NCI-H1417 treated with DMSO at 0.1 percent for 48 hours (cell line): Measurements from ENCODE around the gene EIF5.
"Not testable (repeated sequence)": the region's sequence is repeated elsewhere in the genome, so short reads cannot be mapped to it uniquely, and the experiment has no call there.

Experiments used
- DNase-seq: peaks from one replicate; lab custom pipeline; 2025; lab: John Stamatoyannopoulos, UW

Gene EIF5

GRCh38 chr14:103336191-103336590 lies 2.2 kb downstream of the EIF5 start:
- DNase-seq = no peak

- no peak for DNase-seq
Observed at GRCh38 chr14:103337794-103338193, 3.8 kb downstream of the EIF5 start.

GRCh38 chr14:103339561-103339960 lies 5.5 kb downstream of the EIF5 start:
- no peak for DNase-seq

- no peak for DNase-seq
Observed at GRCh38 chr14:103340480-103341212, 6.6 kb downstream of the EIF5 start.

GRCh38 chr14:103341250-103342129 lies 7.5 kb downstream of the EIF5 start:
- no peak for DNase-seq

GRCh38 chr14:103343164-103343879 lies 9.3 kb downstream of the EIF5 start:
- no peak for DNase-seq

GRCh38 chr14:103343905-103344797 lies 10.1 kb downstream of the EIF5 start:
- DNase-seq = no peak

- DNase-seq = no peak
Observed at GRCh38 chr14:103346286-103346685, 12.2 kb downstream of the EIF5 start.

- no peak for DNase-seq
Observed at GRCh38 chr14:103347091-103347815, 13.2 kb downstream of the EIF5 start.

GRCh38 chr14:103348154-103348553 lies 14.1 kb downstream of the EIF5 start:
- no peak for DNase-seq

- DNase-seq = no peak
Observed at GRCh38 chr14:103349982-103350381, 15.9 kb downstream of the EIF5 start.

GRCh38 chr14:103353362-103353761 lies 19.3 kb downstream of the EIF5 start:
- no peak for DNase-seq

- no peak for DNase-seq
Observed at GRCh38 chr14:103354141-103354540, 20.1 kb downstream of the EIF5 start.

GRCh38 chr14:103356024-103356682 lies 22.1 kb downstream of the EIF5 start:
- DNase-seq = no peak

GRCh38 chr14:103357552-103357951 lies 23.5 kb downstream of the EIF5 start:
- not testable (repeated sequence) for DNase-seq

GRCh38 chr14:103360548-103360947 lies 26.5 kb downstream of the EIF5 start:
- DNase-seq = no peak

- no peak for DNase-seq
Observed at GRCh38 chr14:103361867-103362266, 27.8 kb downstream of the EIF5 start.

GRCh38 chr14:103362780-103363179 lies 28.7 kb downstream of the EIF5 start:
- no peak for DNase-seq

- no peak for DNase-seq
Observed at GRCh38 chr14:103366741-103367140, 32.7 kb downstream of the EIF5 start.

- DNase-seq = no peak
Observed at GRCh38 chr14:103367995-103368394, 34.0 kb downstream of the EIF5 start.
